Fibroblast of skin of back (primary cell): Measurements from ENCODE around the gene FAM114A1.

ENCODE experiments used
- DNase-seq: peaks from one replicate; pipeline ENCODE4 v3.0.0-alpha.2; 2013

FAM114A1 gene

DNA sequence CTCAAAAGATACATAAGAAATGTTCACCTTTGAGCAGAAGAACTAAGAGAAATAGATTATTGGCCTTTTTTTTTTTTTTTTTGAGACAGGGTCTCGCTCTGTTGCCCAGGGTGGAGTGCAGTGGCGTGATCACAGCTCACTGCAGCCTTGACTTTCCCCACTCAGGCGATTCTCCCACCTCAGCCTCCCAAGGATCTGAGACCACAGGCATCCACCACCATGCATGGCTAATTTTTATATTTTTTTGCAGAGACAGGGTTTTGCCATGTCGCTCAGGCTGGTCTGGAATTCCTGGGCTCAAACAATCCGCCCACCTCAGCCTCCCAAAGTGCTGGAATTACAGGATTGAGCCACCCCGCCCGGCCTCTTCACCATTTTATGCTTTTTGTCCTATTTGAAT lies 8.1 kb upstream of the FAM114A1 start:
- DNase-seq, result no peak

DNA sequence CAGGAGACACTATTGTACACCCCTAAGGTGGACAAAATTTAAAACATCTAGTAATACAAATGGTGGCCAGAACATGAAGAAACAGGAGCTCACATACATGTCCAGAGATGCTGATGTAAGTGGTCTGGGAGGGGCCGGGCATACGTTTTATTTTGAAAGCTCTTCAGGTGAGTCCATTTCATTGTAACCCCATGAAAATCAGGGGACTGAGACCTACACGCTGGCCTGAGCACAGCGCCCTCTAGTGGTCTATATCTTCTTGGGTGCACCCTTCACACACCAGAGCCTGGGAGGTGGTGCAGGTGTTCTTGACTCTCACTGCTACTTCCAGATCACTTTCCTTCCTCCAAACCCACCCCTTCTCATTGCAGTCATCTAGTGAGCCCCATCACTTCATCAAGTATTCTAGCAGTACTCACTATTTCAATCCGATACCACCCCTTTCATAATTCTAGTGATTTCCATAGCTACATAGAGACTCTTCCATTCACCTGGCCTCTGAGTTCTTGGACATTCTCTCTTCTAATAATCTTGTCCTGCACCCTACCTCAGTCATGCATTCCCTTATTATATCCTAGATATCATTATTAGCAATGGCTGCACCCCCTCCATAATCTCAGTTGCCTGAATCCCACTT lies 6.7 kb upstream of the FAM114A1 start:
- peak; percentile 7 for DNase-seq

DNA sequence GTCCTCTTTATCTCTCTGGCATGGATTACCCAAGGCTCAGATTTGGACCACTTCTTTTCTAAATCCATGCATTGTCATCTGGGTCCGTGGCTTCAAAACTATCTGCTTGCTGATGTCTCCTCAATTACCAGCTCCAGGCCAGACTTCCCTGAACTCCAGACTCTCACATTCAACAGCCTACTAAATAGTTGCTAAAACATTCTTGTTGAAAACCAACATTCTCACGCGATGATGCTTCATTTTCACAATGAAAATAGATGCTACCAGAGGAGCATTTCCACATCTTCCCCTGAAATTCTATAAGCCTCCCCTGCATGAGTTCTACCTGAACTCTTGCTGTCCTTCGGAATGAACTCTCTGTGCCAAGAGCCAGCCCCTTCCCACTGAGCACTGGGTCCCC lies 5.8 kb upstream of the FAM114A1 start:
- peak; percentile 61 for DNase-seq

DNA sequence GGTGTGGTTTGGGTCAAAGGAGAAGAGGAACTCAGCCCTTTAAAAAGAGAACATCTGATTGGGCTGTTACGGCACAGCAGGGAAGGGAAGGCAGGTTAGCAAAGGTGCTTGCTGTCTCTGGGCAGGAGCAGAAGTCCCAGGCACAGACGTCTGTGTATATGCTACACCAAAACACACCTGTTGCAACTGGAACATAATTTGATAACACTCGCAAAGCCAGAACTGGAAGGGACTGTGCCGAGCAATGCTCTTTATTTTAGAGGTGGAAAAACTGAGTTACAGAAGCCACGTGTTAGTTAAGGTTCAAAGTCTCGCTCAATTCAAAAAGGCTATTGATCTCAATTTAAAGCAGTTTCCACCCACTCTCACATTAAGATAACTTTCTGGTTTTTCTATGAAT lies 2.2 kb upstream of the FAM114A1 start:
- DNase-seq, result no peak

DNA sequence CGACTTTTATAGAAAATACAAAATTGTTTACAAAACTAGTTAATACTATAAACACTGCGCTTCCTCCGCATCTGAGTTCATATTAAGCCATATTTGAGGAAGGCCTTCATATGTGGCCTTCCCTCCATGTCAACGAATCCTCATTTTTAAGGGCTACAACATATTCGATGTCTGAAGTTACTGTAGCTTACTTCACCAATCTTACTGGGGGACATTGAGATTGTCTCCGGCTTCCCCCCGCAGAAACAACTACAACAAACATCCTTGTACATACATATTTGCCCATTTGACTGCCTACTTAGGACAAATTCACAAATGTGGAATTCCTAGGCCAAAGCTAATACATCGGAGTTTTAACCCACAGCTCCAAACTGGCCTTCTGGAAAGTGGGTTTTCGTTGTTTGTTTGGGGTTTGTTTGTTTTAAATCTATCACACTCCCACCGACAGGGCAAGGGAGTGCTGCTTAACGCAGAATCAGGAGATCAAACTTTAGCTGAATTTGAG lies 581 bp upstream of the FAM114A1 start:
- no peak for DNase-seq

DNA sequence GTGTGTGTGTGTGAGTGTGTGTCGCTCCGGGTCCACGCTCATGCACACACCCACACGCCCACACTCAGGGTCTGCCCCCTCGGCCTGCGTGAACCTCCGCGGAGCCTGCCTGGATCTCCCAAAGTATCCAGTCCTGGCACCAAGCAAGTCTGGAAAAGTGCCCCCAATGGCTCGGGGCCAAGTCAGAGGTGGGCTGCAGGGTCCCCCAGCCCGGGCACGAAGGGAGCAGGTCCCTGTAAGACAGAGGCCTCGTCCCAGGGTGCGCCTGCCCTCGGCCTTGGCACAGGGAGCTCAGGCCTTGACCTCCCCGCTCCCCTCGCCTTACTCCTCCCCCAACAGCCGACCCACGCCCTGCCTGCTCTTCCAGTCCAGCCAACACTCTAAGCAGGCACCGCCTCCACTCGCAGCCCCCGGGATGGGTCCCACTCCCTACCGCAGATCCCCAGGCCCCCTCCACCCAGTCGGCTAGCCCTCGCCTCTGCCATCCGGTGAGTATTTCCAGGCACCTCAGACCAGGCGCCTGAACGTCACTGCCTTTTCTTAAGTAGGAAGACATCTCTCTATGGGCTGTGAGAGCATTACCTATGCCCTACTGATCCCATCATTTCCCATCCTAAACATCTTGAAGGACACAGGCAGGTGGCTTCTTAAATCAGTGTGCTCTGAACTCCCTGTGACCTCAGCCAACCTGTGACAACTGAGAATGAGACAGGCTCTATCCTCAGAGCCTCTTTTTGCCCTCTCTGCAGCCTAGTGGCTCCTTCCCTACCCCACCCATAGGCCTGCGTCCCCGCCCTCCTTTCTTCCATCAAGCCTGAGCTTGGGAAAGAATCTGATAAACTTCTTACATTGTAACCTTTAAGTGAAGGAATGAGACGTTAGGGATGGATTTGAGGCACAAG lies 704 bp downstream of the FAM114A1 start:
- DNase-seq, result peak; percentile 50

DNA sequence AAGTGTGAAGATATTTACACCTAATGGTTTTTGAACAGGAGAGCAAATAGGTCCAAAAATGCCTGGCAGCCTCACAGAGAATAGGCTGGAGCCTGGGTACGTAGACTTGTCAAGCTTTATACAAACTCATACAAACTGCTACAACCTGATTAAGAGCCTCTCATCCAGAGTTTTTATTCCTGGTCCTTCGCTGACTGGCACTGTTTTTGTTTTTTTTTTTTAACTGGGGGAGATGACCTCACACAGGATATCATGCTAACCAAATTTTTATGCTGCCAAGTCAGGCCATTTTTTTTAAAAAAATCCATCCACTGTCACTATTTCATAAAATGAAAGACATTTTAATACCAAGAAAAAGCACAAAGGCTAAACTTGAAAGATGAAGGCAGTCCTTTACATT lies 1.9 kb downstream of the FAM114A1 start:
- peak; percentile 66 for DNase-seq

DNA sequence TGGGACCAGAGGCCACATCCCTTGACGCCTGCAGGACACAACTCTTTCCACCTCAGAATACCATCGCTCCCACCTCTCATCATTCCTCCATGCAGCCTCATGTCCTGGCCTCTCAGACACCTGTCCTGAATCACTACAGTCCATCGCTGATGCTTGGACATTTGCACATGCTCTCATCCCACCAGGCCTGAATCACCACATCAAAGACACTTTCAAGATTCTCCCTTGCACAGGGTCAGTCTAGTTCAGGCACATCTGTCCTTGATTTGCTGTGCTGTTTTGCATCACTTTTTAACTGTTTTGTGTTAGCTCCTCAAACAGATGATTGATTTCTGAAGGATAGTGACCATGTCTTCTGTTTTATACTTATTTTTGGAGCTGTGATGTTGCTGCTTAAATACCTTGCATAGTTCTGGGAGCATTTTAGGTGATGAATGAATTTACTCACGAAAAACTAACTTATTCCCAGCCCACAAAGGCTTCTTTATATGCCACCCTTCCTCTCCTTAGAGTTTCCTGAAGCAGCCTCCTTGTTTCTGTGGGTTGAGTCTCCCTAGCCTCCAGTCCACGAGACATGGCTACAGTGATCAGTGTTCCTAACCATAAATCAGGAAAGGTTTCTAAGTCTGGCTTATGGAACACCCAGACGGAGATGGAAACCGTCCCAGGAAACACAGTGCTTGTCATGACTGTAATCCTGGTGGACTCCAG lies 2.6 kb downstream of the FAM114A1 start:
- DNase-seq, result no peak

DNA sequence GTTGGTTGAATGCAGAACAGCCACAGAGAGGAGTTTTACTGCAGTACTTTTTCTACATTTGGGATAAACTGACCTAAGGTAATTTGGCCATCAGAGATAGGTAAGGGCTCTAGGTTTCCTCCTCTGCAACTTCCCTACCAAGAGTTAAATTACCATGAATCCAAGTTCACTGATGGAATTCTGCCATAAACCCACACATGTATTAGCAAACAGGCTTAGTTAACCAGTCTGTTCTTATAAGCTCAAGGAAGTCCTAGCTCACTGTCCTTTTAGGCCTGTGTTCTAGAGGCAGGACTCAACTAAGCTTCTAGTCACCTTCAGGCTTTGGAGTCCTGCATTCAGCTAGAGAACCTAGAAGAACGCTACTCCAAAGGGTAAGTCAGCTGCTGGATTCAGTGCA lies 4.0 kb downstream of the FAM114A1 start:
- no peak for DNase-seq

DNA sequence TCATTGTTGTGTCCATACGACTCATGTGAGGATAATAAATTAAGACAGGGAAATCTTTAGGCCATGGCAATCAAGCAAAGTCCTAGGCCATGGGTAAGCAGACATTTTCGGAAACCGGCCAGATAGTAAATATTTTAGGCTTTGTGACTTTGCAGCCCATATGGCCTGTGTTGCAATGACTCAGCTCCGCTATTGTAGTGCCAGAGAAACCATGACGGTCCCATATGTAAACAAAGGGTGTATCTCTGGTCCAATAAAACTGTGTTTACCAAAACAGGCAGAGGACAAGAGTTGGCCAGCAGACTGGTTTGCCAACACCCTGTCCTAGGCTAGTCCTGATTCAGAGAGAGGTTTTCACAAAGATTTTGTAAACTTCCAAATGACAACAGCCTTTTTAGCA lies 5.0 kb downstream of the FAM114A1 start:
- DNase-seq, result peak; percentile 75

DNA sequence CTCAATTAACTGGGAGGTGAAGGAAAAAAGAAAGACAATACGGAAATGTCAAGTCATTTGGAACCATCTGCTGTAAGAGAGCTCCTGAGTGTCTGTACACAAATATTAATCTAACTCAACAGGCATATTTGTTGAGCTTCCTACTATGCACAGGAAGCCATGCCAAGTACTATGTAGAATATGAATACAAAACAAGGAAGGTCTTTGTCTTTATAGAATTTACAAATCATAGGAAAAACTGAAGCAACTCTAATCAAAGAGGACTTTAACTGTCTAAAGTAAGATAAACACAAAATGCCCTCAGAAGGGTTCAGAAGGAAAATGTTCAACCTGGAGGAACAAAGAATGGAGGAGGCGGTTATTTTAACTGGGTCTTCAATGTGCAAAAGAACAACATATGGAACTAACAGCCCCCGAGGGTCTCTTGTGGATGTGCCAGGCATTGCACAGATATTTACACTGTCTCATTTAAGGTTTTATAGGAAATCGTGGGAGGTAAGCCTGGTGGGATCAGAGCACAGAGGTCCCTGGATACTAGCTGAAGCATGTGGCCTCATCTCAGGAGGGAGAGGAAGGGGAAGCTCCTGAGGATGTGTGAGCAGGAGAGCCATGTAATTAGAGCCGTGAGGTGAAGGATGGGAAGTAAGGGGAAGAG lies 5.8 kb downstream of the FAM114A1 start:
- no peak for DNase-seq

DNA sequence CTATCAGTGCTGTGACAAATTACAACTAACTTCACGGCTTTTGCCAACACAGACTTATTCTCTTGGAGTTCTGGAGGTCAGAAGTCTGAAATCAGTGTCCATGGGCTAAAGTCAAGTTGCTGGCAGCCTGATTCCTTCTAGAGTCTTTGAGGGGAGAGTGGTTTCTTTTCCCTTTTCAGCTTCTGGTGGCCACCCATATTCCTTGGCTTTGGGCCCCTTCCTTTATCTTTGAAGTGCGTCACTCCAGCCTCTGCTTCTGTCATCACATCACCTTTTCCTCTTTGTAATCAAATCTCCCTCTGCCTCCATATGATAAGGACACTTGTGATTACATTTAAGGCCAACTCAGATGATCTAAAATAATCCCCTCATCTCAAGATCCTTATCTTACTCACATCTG lies 9.0 kb downstream of the FAM114A1 start:
- DNase-seq, result no peak

DNA sequence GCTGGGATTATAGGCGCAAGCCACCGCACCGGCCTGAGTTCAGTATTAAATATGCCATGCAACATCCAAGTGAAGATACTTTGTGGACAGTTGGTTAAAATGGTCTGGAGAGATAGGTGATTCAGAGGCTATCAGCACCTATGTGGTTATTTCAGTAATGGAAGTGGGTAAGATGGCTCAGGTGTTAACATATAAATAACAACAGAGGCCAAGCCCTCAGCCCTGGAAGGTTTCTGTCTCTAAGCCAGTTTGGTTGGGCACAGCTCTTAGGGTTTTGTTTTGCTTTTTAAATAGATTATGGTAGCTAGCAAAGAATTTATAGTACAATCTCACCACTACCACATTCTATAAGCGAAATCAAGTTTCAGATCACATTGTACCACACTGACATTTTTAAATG lies 16.6 kb downstream of the FAM114A1 start:
- no peak for DNase-seq

DNA sequence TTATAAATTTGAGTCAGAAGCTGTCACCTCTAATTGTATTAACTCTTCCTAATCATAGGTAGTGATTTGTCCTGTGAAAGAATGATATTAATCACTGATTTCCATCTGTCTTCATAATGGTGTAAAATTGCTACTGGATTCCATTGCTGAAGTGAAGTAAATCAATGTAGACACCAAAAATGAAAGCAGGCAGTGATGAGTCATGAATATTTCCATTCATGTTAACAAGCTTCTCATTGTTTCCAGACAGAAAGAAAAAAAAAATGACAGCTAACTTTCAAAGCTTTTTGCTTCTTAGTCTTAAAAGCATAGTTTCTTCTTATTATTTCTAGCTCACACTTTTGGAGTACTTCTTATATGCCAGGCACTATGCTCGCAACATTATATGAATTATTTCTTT lies 21.5 kb downstream of the FAM114A1 start:
- peak; percentile 89 for DNase-seq

DNA sequence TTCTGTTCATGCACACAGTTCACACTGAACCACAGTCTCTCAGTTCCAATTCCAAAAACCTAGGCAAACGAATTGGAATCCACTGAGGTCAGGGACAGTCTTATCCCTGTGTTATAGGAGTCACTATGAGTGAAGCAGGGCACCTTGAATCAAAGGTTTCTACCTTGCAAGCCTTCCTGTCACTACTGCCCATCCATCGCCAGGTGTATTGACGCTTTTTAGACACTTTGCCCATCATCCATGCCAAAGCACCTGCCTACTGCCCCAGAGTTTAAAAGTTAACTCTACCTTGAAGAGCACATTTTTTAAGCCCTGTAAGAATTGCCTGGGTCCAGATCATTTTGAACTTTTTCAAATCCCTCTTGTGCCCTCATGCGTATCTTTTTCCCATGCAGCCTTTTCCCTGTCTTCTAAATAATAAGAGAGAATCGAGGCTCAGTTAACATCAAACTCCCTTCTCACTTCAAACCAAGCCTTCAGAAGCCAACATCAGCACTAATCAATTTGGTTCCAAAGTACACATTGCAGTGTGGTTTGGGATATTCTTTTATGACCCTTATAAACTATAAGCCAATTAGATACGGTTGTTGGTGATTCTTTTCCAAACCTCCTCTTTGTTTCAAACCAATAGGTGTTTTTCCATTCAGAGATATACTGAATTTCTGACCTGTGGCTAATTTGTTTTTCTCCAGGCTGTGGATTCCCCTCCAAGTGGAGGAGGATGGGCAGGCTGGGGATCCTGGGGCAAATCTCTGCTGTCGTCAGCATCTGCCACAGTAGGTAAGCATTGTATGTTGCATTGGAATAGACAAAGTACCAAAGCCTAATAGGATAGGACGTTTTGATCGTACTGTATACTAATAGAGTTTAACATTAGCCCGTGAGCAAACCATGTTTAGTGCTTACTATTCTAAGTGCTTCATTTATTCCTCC lies 23.7 kb downstream of the FAM114A1 start:
- DNase-seq, result no peak

DNA sequence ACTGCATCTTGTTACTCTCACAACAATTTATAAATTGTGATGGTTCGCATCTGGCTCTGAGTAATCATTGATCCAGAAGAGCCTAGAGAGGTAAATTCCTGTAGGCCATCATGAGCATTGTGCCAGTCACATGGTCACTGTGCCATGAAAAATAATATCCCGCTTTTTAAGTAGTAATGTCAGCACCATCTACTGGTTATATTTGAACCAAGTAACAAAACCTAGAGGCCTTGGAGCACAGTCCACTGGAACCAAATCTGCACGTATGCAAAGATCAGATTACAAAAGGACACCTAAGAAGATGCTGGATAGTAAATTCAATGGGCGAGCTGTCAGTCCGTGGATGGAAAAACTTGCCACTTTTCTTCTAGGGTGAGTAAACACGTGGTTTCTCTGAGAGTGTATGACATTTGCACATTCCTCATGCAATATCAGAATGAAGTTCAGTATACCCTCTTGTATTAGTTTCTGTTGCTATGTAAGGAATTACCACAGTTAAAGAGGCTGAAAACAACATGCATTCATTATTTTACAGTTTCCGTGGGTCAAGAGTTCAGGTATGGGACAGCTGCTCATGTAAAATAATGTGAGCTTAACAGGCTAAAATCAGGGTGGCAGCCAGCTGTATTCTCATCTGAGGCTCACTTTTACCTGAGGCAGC lies 26.8 kb downstream of the FAM114A1 start:
- no peak for DNase-seq

DNA sequence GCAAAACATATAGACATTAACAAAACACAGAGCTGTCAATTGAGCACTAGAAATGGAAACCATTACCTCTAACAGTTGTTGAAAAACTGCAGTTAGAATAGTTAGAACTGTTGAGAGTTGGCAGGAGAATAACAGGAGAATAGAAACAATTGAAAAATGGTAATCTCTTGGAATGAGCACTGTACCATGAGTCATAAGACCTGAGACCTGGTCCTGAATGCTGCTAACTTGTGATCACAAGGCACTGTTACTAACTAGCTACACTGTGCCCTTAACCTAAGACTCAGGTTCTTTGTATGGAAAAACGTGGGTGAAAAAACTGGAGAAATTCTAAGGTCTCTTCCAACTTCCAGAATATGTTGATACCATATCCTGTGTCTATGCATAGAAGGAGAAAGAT lies 29.3 kb downstream of the FAM114A1 start:
- DNase-seq, result no peak

DNA sequence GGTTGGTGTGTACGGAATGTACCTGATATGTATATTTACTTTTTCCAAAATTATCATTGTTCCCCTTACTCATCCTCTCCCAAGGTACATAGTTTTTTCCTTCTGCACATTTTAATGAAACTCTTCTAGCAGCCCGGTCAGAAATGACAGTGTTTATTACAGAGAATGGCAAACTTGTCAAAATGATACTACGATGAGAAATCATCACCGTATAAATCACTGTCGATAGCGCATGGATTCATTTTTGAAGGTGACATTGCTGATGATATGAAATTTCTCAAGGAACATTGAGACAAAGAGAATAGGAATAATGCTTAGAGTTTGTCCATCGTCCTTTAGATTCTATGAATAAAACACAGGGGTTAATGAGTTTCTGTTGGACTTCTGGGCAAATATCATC lies 30.6 kb downstream of the FAM114A1 start:
- DNase-seq, result no peak

DNA sequence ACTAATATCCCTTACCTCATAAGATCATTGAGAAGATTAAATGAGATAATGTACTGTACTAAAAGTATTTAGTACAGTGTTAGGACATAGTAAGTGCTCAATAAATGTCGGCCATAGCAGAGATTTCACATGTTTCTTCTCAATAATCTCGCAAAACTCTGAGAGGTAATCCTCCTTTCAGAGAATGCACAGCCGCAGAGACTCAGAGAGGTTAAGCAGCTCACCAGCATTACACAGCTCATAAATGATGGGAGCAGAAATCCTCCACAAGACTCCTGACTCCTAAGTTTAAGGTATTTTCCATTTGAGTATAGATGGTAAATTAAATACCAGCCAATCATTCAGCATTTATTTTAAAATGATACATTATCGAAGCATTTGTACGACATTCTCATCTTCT lies 34.6 kb downstream of the FAM114A1 start:
- DNase-seq, result no peak

DNA sequence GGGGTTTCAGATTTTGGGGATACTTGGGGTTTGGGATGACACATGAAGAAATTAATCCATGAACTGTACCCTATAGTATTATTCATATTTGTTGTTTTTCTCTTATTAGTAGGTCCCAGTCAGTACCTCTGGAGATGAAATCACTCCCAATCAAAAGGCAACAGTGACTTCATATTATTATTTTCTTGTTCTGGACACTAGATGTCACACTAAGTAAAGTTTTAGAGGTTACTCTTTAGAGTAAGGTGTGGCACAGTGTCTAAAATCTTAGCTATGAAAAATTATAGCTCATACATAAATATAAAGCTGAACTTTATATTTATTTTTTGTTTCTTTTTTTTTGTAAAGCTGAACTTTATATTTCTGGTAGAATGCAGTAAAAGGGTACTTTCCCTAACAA lies 35.1 kb downstream of the FAM114A1 start:
- DNase-seq, result peak; percentile 28

DNA sequence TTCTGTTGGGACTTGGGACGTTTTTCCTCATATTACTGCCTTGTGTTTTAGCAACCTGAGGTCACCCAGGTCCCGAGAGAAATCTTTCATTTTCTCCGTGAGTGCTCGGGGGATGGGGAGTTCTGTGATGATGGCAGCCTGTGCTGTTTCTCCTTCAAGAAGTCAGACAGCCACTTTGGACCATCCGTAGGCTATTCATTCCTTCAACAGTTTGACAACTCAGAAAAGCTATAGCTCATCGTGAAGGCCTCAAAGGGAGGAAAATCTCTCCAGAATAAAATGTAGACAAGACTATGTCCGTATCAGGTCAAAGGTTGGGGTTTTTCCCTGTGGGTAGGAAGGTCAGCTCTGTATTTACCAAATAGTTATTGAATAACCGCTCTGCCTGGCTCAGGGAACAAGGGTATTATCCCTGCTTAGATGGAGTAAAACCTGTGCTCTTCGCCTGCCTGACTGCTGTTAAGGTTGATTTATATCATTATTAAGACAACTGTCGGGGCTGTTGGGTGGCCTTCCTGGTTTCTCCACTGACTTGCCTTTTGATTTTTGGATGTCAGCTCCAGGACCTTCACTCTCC lies 36.6 kb downstream of the FAM114A1 start:
- no peak for DNase-seq
